Natural killer cell treated with Interleukin-12 subunit alpha and Interleukin-12 subunit beta and Interleukin-15 and Interleukin-18, amount 100 ng/mL, for 72 hours (primary cell): ENCODE results near the gene GADD45A. TPM values are rescaled to one million over a fixed set of nuclear protein-coding genes. Genes with fewer than 3 reads are reported as not detected.
"Not testable (repeated sequence)": the region's sequence is repeated elsewhere in the genome, so short reads cannot be mapped to it uniquely, and the experiment has no call there.

Experiments
- ATAC-seq, 2 donors: fragments of 150-1000 bp; cut with Tn5 transposase in 1 of 2; sonication (Bioruptor Pico), chemical (Tn5 transposase) in 1 of 2; 2 replicates each; pipeline ENCODE4 v1.10.0; 2021
- DNase-seq: peaks from one replicate; pipeline ENCODE4 v3.0.0; 2022; ENCODE audit warnings: low spot score
- H3K27ac Mint-ChIP-seq, 2 donors: 1 replicate in 1 of 2; 2 replicates in 1 of 2; pipeline ENCODE4 v1.8.0; 2022; ENCODE audit warnings: mixed read lengths in 2 of 2, mild to moderate bottlenecking in 1 of 2, moderate library complexity in 1 of 2
- H3K27me3 Mint-ChIP-seq, 2 donors: 1 replicate in 1 of 2; 2 replicates in 1 of 2; pipeline ENCODE4 v1.8.0; 2022; ENCODE audit warnings: mixed read lengths in 2 of 2
- H3K36me3 Mint-ChIP-seq: one replicate; pipeline ENCODE4 v1.8.0; 2022; ENCODE audit warnings: mixed read lengths
- H3K4me1 Mint-ChIP-seq, 2 donors: 1 replicate in 1 of 2; 2 replicates in 1 of 2; pipeline ENCODE4 v1.8.0; 2022; ENCODE audit warnings: low read depth in 2 of 2, mixed read lengths in 2 of 2, mild to moderate bottlenecking in 1 of 2
- H3K4me3 Mint-ChIP-seq: one replicate; pipeline ENCODE4 v1.8.0; 2022; ENCODE audit warnings: mixed read lengths
- H3K9me3 Mint-ChIP-seq: 2 replicates; pipeline ENCODE4 v1.8.0; 2022; ENCODE audit warnings: mixed read lengths
- total RNA-seq, 2 donors: library from RNA; stranded (reverse); gene quantifications; one replicate each; pipeline ENCODE4 v1.2.3, GENCODE V29; 2022

The GADD45A gene
- total RNA-seq, 2 donors from 2014 or later: 28.3 to 36.1 TPM

DNA sequence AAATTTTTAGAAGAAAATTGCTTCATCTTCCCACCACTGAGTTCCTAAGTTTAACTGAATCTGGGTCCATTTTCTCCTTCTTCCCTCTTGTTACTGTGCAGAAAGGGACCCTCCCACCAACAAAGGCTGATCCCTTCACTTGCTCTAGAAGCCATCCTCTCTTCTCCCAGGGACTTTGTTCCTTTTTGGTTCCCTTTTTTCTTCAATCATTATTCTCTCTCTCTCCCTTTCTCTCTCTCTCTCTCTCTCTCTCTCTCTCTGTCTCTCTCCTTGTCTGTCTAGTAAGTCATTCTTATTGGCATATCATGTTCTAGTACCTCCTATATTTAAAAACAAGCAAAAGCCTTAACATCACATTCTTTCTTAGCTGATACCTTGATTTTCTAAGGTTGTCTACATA lies 31.7 kb upstream of the GADD45A start:
- ATAC-seq: no peak
- peaks cover 11 to 18% of the 10 kb centered on the region in 2 donors for H3K27me3 Mint-ChIP-seq
- no peak for DNase-seq
- H3K4me1 Mint-ChIP-seq: no peaks in the 10 kb centered on the region
- H3K27ac Mint-ChIP-seq: no peak overlapping the region
- H3K9me3 Mint-ChIP-seq: no peaks in the 10 kb centered on the region
- no peaks in the 10 kb centered on the region for H3K36me3 Mint-ChIP-seq
- H3K4me3 Mint-ChIP-seq: no peak overlapping the region

DNA sequence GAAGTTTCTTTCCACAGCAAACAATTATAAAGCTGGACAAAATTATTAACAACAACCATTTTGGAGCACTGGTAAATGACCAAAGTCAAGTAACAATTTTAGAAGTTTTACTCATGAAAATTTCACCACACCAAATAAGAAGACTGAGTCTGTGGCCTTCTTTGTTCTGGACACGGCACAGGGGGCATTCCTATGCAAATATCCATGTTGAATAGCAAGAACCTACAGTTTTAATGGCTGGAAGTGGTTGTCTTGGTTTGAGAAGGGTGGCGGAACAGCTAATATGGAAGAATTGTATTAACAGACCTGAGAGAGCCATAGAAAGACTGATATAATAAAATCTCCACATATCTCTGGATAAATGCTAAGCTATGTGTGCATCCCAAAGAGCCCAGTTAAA lies 29.4 kb upstream of the GADD45A start:
- DNase-seq (no peak), ATAC-seq (no peak)
- Mint-ChIP-seq H3K27me3 (peaks cover 21 to 38% of the 10 kb centered on the region in 2 donors), H3K9me3 (no peaks in the 10 kb centered on the region), H3K27ac (no peak overlapping the region), H3K4me3 (no peak overlapping the region), H3K36me3 (no peaks in the 10 kb centered on the region), H3K4me1 (no peaks in the 10 kb centered on the region)

DNA sequence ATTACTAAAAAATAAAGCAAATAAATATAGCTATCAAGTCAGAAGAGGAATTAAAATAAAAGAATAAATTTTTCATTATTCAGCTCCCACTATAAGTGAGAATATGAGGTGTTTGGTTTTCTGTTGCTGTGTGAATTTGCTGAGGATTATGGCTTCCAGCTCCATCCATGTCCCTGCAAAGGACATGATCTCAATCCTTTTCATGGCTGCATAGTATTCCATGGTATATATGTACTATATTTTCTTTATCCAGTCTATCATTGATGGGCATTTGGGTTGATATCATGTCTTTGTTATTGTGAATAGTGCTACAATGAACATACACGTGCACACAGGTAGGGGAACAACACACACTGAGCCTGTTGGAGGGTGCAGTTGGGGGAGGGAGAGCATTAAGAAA lies 27.8 kb upstream of the GADD45A start:
- ATAC-seq, H3K4me3 Mint-ChIP-seq, H3K4me1 Mint-ChIP-seq, H3K9me3 Mint-ChIP-seq, H3K36me3 Mint-ChIP-seq, H3K27ac Mint-ChIP-seq, DNase-seq: not testable (repeated sequence)
- H3K27me3 Mint-ChIP-seq: peaks cover 22 to 53% of the 10 kb centered on the region in 2 donors

DNA sequence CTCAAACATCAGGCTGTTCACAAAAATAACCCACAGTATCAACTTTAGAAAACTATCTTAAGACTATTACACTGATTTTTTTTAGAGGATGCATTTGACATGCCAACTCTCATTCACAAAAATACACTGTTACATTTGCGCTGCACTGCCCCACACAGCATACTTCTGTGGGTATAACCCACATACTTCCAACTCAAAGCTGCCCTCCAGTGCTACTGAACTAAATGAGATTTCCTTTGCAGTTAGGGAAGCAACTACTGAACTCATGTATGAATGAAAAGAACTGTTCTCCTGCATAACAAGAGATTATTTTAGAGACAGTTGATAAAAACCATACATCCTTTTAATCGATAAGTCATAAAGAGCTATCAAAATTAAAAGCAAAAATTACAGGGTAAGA lies 25.8 kb upstream of the GADD45A start:
- DNase-seq (no peak), ATAC-seq (no peak)
- H3K4me1 Mint-ChIP-seq: no peaks in the 10 kb centered on the region
- H3K27ac Mint-ChIP-seq: no peak overlapping the region
- H3K27me3 Mint-ChIP-seq: peaks cover 18 to 45% of the 10 kb centered on the region in 2 donors
- no peaks in the 10 kb centered on the region for H3K9me3 Mint-ChIP-seq
- no peaks in the 10 kb centered on the region for H3K36me3 Mint-ChIP-seq
- H3K4me3 Mint-ChIP-seq: no peak overlapping the region

DNA sequence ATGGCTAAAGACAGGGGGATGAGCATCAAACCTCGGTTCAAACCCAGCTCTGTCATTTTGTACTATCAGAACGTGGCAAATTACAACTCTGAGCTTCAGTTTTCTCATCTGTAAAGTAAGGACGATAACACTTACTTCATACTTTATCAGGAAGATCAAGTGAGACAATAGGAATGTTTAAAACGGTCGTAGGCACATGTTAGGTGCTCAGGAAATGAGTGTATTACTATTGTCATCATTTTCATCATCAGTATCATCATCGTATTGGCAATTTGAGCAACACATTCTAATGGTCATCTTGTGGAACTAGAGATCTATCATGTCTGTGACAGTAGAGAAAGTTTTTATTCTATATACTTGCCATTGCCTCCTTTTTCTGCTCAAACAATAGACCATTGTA lies 22.1 kb upstream of the GADD45A start:
- Mint-ChIP-seq H3K36me3 (no peaks in the 10 kb centered on the region), H3K4me3 (no peak overlapping the region), H3K27me3 (peaks cover 23 to 57% of the 10 kb centered on the region in 2 donors), H3K27ac (no peak overlapping the region), H3K4me1 (no peaks in the 10 kb centered on the region), H3K9me3 (no peaks in the 10 kb centered on the region)
- DNase-seq (no peak), ATAC-seq (no peak)

DNA sequence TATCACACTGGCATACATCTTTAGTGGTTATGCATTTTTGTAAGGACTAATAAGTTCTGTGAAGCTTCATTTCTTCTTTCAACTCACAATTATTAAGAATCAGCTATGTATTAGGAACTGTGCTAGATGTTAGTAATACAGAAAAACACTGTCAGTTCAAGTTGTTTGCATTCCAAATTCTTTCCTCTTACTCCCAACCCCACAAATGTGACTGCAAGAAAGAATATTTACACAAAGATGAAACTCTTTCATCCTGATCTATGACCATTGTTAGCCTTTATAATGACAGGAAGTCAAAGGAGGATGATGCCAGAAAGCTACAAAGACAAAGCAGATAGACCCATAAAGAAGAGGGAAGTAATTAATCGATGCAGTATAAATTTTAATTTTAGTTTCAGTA lies 21.0 kb upstream of the GADD45A start:
- Mint-ChIP-seq H3K9me3 (no peaks in the 10 kb centered on the region), H3K27me3 (peaks cover 30 to 52% of the 10 kb centered on the region in 2 donors), H3K4me1 (no peaks in the 10 kb centered on the region), H3K27ac (no peak overlapping the region), H3K36me3 (no peaks in the 10 kb centered on the region), H3K4me3 (no peak overlapping the region)
- no peak for ATAC-seq
- DNase-seq: no peak

DNA sequence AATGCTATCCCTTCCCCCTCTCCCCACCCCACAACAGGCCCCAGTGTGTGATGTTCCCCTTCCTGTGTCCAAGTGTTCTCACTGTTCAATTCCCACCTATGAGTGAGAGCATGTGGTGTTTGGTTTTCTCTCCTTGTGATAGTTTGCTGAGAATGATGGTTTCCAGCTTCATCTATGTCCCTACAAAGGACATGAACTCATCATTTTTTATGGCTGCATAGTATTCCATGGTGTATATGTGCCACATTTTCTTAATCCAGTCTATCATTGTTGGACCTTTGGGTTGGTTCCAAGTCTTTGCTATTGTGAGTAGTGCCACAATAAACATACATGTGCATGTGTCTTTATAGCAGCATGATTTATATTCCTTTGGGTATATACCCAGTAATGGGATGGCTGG lies 19.7 kb upstream of the GADD45A start:
- DNase-seq, H3K36me3 Mint-ChIP-seq, H3K27ac Mint-ChIP-seq, H3K4me1 Mint-ChIP-seq, H3K9me3 Mint-ChIP-seq, H3K4me3 Mint-ChIP-seq, ATAC-seq: not testable (repeated sequence)
- H3K27me3 Mint-ChIP-seq: peaks cover 22 to 40% of the 10 kb centered on the region in 2 donors

DNA sequence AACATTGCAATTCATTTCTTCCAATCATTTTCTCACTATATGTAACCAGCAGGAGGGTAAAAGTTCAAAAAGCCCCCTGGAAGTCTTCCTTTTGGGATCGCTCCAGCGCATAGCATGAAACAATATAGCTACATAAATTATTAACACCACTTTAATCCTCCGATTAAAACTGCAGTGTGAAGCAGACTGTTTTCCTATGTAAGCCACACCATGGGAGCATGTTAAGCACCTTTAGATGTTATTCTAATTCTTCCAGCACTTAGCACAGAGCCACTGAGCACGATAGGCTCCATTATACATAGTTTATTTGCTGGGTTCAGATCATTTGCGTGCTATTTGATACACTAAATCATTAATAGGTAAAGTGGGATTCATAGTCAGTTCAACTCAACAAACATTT lies 18.4 kb upstream of the GADD45A start:
- no peak for DNase-seq
- H3K27ac Mint-ChIP-seq: no peak overlapping the region
- no peak for ATAC-seq
- H3K9me3 Mint-ChIP-seq: no peaks in the 10 kb centered on the region
- H3K27me3 Mint-ChIP-seq: peaks cover 22 to 40% of the 10 kb centered on the region in 2 donors
- H3K36me3 Mint-ChIP-seq: no peaks in the 10 kb centered on the region
- no peak overlapping the region for H3K4me3 Mint-ChIP-seq
- H3K4me1 Mint-ChIP-seq: no peaks in the 10 kb centered on the region

DNA sequence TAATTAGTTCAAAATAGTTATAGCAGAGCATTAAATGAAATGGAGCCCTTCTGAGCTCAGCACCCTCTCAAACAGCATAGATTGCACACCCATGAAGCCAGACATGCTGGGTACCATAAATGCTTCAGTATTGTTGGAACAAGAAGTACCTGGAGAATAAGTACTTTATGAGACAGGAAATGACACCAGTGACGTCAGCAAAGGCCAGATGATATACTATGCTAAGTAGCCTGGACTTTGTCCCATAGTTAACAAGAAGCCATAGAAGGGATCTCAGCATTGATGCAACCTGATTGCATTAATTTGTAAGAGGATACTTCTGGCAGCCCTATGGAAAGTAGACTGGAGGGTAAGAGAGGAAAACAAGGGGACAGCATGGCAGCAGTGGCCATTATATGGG lies 16.3 kb upstream of the GADD45A start:
- Mint-ChIP-seq H3K9me3 (no peaks in the 10 kb centered on the region), H3K27ac (no peak overlapping the region), H3K36me3 (no peaks in the 10 kb centered on the region), H3K4me1 (no peaks in the 10 kb centered on the region), H3K4me3 (no peak overlapping the region), H3K27me3 (peaks cover 29 to 57% of the 10 kb centered on the region in 2 donors)
- DNase-seq (no peak), ATAC-seq (no peak)

DNA sequence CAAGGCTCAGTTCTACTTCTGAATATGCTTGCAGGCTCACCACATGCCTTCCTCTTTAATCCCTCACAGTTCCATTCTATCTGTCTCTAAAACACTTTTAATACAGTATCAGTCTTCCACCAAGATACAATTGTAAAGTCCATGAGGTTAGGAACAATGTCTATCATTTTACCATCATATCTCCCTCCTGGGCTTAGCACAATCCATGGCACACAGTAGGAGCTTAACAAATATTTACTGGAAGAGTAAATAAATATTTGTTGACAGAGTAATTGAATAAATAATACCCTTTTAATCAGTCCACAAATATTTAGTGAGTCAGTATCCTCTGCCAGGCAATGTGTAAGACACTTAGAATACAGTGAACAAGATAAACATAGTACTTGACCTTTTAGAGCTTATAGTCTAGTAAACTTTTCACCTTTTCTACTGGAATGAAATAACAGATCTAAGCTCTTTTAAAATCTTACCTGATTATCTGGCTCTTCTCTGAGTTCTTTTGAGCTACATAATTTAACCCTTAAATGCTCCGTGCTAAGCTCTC lies 12.7 kb upstream of the GADD45A start:
- peaks cover 26 to 43% of the 10 kb centered on the region in 2 donors for H3K27me3 Mint-ChIP-seq
- no peak overlapping the region for H3K4me3 Mint-ChIP-seq
- H3K9me3 Mint-ChIP-seq: no peaks in the 10 kb centered on the region
- no peaks in the 10 kb centered on the region for H3K36me3 Mint-ChIP-seq
- no peak overlapping the region for H3K27ac Mint-ChIP-seq
- DNase-seq (no peak), ATAC-seq (no peak)
- H3K4me1 Mint-ChIP-seq: peaks cover 5 to 6% of the 10 kb centered on the region in 2 donors

DNA sequence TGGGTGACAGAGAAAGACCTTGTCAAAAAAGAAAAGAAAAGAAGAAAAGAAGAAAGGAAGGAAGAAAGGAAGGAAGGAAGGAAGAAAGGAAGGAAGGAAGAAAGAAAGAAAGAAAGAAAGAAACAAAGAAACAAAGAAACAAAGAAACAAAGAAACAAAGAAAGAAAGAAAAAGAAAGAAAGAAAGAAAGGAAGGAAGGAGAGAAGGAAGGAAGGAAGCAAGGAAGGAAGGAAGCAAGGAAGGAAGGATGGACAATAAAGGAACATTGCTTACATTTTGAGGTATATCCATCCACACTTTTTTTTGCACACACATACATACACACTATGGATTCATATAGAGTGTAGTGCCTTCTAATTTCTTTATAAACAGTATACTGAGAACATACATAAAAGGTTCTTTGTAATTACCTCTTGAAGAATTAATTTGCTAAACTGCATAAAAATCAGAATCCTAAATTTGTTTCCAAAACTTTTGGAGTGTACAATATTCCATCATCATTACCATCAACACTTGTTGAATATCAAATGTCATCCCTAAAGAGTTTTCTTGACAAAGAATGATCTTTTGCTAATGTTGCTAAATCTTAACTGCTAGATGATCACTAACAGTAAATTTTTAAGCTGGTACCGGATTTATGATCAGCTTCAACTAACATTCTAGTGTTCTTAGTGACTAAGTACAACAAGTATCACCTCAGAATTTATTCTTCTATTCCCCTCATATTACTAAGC lies 11.4 kb upstream of the GADD45A start:
- Mint-ChIP-seq H3K27ac (no peak overlapping the region), H3K36me3 (no peaks in the 10 kb centered on the region), H3K9me3 (no peaks in the 10 kb centered on the region), H3K4me3 (no peak overlapping the region), H3K27me3 (peaks cover 21 to 34% of the 10 kb centered on the region in 2 donors), H3K4me1 (peaks cover 5 to 6% of the 10 kb centered on the region in 2 donors)
- DNase-seq: no peak
- ATAC-seq: no peak

DNA sequence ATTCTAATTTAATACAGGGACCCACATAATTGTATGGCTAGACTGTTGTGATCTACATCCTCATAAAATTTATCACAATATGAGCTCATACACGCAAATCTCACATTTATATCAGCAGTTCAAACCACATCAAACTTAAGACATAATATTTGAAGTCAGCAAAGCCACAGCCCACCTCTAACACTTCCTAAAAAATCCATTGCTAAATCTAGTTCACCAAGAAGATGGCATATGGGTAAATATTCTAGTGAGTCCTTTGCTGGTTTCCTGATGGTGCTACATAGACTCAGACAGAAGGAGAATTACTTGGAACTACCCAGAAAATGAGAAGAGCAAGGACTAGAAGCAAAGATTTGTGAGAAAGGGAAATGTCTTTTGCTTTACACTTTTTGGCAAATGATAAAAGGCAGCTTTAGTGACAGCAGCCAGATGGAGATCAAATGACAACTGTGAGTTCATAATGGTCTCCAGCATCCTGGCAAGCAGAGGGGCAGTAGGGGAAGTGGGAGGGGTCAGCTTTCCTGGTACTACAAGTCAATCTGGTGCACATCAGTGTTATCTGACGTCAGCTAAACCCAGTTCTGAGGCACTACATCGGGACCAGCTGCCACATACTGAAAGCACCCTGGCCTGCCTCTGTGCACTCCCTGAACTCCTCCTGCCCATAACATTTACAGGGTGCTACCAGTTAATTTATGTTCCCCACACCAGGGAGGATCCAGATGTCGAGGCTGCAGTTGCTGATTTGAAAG lies 10.6 kb upstream of the GADD45A start:
- Mint-ChIP-seq H3K4me1 (peaks cover 5 to 6% of the 10 kb centered on the region in 2 donors), H3K27ac (no peak overlapping the region), H3K27me3 (peaks cover 18 to 34% of the 10 kb centered on the region in 2 donors), H3K36me3 (no peaks in the 10 kb centered on the region), H3K4me3 (no peak overlapping the region), H3K9me3 (no peaks in the 10 kb centered on the region)
- ATAC-seq (peak; percentile 67 to 71), DNase-seq (no peak)

DNA sequence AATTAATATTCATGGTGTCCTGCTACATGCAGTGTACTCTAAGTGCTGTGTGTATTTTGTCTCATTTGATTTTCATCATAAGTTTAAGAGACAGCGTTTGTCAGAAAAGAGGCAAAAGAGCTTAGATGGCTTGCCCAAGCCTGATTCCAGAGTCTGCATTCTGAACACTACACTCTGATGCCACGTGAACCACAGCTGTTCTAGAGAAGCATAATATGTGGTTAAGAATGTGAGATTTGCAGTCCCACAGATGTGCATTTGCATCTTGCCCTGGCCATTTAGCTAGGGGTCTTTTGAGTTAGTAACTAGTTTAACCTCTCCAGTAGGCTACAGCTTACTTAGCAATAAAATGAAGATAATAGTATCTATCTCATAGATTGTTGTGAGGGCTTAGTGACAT lies 9.2 kb upstream of the GADD45A start:
- H3K4me1 Mint-ChIP-seq: peaks cover 5 to 6% of the 10 kb centered on the region in 2 donors
- no peak overlapping the region for H3K27ac Mint-ChIP-seq
- H3K9me3 Mint-ChIP-seq: no peaks in the 10 kb centered on the region
- no peaks in the 10 kb centered on the region for H3K36me3 Mint-ChIP-seq
- ATAC-seq (no peak), DNase-seq (no peak)
- no peak overlapping the region for H3K4me3 Mint-ChIP-seq
- peaks cover 16 to 29% of the 10 kb centered on the region in 2 donors for H3K27me3 Mint-ChIP-seq

DNA sequence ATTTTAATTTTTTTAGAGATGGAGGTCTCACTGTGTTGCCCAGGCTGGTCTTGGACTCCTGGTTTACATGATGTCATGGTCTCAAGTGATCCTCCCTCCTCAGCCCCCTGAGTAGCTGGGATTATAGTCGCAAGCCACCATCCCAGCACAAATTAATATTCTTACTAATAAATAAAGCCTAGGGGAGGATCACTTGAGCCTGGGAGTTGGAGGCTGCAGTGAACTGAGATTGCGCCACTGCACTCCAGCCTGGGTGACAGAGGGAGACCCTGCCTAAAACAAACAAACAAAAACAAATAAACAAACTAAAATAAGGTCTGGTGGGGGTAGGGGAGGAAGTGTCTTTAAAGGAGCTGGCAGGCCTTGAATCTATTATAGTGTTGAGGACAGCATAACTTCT lies 8.7 kb upstream of the GADD45A start:
- DNase-seq: no peak
- no peaks in the 10 kb centered on the region for H3K36me3 Mint-ChIP-seq
- no peak for ATAC-seq

More for the DNA sequence above, 8.7 kb upstream of the GADD45A start:
- no peak overlapping the region for H3K4me3 Mint-ChIP-seq
- no peaks in the 10 kb centered on the region for H3K9me3 Mint-ChIP-seq
- no peak overlapping the region for H3K27ac Mint-ChIP-seq
- H3K27me3 Mint-ChIP-seq: peaks cover 14 to 24% of the 10 kb centered on the region in 2 donors
- peaks cover 5 to 6% of the 10 kb centered on the region in 2 donors for H3K4me1 Mint-ChIP-seq
